NT2/D1 (cell line): ENCODE measurements around the gene TSPAN16.
"Not testable (repeated sequence)": the region's sequence is repeated elsewhere in the genome, so short reads cannot be mapped to it uniquely, and the experiment has no call there.

Experiments
- DNase-seq: peaks from one replicate; pipeline ENCODE4 v3.0.0-alpha.2; 2011; ENCODE audit warnings: low read depth, low spot score
- H3K27me3 ChIP-seq: 2 replicates; pipeline ENCODE4 v1.6.0; 2011; ENCODE audit warnings: mild to moderate bottlenecking; ENCODE audit not compliant: insufficient read length, insufficient read depth
- H3K36me3 ChIP-seq: 2 replicates; pipeline ENCODE4 v1.6.1; 2011; ENCODE audit warnings: mild to moderate bottlenecking, low read length, mixed read lengths; ENCODE audit not compliant: insufficient read depth, insufficient read length
- H3K4me1 ChIP-seq: 2 replicates; pipeline ENCODE4 v1.5.1; 2011; ENCODE audit not compliant: insufficient read depth, insufficient read length
- H3K4me3 ChIP-seq: 2 replicates; pipeline ENCODE4 v1.5.1; 2011; ENCODE audit warnings: low read depth; ENCODE audit not compliant: insufficient read length
- H3K9ac ChIP-seq: 2 replicates; pipeline ENCODE4 v1.6.0; 2011; ENCODE audit warnings: low read depth; ENCODE audit not compliant: insufficient read length
- H3K9me3 ChIP-seq: 2 replicates; pipeline ENCODE4 v1.5.1; 2011; ENCODE audit warnings: mild to moderate bottlenecking, low read length; ENCODE audit not compliant: insufficient read depth
- SUZ12 ChIP-seq: IDR thresholded peaks from 2 replicates; pipeline ENCODE4 v1.6.1; 2011; ENCODE audit not compliant: insufficient read length, insufficient read depth; ENCODE audit errors: extremely low read depth
- YY1 ChIP-seq: IDR thresholded peaks from 2 replicates; pipeline ENCODE4 v1.6.1; 2011; ENCODE audit not compliant: insufficient read length, insufficient read depth
- ZNF274 ChIP-seq: IDR thresholded peaks from 2 replicates; pipeline ENCODE4 v1.6.1; 2011; ENCODE audit warnings: mild to moderate bottlenecking, low read depth, low read length

TSPAN16 gene

DNA sequence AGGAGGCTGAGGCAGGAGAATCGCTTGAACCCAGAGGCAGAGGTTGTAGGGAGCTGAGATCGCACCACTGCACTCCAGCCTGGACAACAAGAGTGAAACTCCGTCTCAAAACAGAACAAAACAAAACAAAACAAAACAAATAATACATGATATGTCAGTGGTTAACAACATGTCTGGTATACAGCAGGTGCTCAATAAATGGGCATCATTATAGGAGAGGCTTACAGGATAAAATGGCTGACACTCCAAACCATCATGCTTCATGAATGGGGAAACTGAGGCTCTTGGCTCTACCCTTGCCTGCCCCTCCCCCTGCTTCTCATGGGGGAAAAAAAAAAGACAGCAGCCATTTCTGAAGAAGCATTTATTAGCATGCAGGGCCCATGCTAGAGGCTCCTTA is 46.5 kb downstream of the TSPAN16 start:
- no peak overlapping the region for H3K4me3 ChIP-seq
- H3K27me3 ChIP-seq, result no peaks in the 10 kb centered on the region
- TF ChIP-seq ZNF274 (no peak), YY1 (no peak), SUZ12 (no peak)
- H3K9ac ChIP-seq, result no peak overlapping the region
- DNase-seq, result no peak
- peaks cover 6% of the 10 kb centered on the region; the same call in 1 of the 2 replicates for H3K9me3 ChIP-seq
- H3K4me1 ChIP-seq, result peaks cover 6% of the 10 kb centered on the region
- H3K36me3 ChIP-seq, result peaks cover 12% of the 10 kb centered on the region

DNA sequence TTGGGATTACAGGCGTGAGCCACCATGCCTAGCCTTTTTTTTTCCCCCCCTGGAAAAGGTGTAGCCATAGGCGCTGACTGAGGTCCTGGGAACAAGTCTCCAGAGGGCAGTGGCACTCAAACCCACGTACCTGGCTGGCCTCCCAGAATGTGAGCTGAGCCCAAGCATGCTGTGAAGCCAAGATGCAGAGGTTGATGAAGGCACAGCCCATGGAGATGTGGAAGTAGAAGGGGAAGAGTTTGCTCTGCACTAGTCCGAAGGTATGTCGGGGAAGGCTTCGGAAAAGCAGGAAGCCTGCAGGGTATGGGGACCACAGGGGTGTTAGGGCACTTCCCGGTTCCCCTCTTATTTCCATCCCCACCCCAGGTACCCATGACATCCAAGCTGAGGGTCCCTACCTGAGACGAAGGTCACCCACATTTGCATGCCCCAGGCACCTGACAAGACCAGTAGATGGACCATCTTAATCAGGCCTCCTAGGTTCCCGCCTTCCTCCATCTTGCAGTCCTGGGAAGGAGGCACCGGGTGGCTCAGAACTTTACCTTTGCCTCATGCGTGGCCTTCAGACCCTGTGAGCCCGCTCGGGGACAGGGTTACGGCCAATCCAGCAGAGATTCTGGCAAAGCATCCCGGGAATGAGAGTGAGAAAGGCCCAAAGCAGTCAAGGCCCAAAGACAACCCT is 49.3 kb downstream of the TSPAN16 start:
- Histone ChIP-seq H3K27me3 (no peaks in the 10 kb centered on the region), H3K9ac (peak overlapping the region; percentile 94), H3K4me1 (peaks cover 6% of the 10 kb centered on the region), H3K9me3 (peaks cover 18% of the 10 kb centered on the region; the same call in 1 of the 2 replicates), H3K36me3 (peaks cover 12% of the 10 kb centered on the region), H3K4me3 (peak overlapping the region; percentile 94)
- TF ChIP-seq YY1, result no peak
- TF ChIP-seq SUZ12, result no peak
- TF ChIP-seq ZNF274, result no peak
- no peak for DNase-seq

DNA sequence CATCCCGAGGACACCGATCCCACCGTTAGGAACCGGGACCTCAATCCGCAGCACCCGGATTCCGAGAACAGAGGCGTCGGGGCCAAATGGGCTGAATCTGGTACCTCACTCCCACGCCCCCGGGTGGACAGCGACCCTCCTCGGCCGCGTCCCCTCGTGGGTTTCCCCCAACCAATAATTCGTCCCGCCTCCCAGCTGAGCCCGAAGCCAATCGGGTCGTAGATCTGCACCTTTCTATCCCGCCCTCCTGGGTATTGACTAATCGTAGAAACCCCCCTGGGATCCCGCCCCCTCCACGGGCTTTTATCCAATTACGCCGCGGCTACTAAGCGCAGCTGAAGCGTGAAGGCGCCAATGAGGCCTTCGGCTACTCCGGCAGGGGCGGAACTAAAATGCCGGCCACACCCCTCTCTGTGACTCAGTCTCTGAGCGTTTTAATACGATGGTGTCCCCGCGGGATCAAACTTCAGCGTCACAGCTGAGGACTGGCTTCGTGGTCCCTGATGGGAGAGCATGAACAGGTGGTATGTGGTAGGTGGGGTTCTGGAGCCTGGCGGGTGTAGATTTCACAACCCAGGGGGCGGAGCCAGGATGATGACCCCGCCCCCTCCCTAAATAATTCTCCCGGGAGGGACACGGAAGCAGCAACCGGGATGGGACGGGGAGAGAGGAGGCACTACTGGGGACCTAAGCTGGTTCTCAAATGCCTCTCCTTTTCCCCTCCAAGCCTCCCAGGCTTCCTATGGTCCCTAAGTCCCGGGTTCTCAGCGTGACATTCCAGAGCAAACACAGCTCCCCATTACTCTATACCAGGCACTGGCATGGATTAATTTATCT is 50.4 kb downstream of the TSPAN16 start, which contains the start of the genes CCDC159 and TMEM205:
TSS of gene CCDC159 (plus strand) at position 416 of the 837 bp plus-strand sequence. CDS start at position 504, 88 bp downstream.
TSS of gene TMEM205 (minus strand) at position 165 of the 837 bp plus-strand sequence. CDS start 649 bp downstream, outside the sequence.
- Histone ChIP-seq H3K9me3 (peaks cover 16% of the 10 kb centered on the region; the same call in 1 of the 2 replicates), H3K4me3 (peak within 1 kb of the TSS; percentile 94), H3K36me3 (peaks cover 9% of the 10 kb centered on the region), H3K4me1 (peaks cover 6% of the 10 kb centered on the region), H3K27me3 (no peaks in the 10 kb centered on the region), H3K9ac (peak within 1 kb of the TSS; percentile 94)
- DNase-seq, result peak; percentile 98
- TF ChIP-seq YY1 (no peak), ZNF274 (no peak), SUZ12 (no peak)

- Histone ChIP-seq H3K9me3 (peaks cover 12% of the 10 kb centered on the region; the same call in 1 of the 2 replicates), H3K4me1 (peaks cover 9% of the 10 kb centered on the region), H3K27me3 (no peaks in the 10 kb centered on the region), H3K9ac (no peak overlapping the region), H3K36me3 (peaks cover 3% of the 10 kb centered on the region), H3K4me3 (no peak overlapping the region)
- no peak for TF ChIP-seq ZNF274
- TF ChIP-seq SUZ12, result no peak
- no peak for TF ChIP-seq YY1
- no peak for DNase-seq
Measured at GRCh38 chr19:11347546-11348039, 51.6 kb downstream of the TSPAN16 start.

DNA sequence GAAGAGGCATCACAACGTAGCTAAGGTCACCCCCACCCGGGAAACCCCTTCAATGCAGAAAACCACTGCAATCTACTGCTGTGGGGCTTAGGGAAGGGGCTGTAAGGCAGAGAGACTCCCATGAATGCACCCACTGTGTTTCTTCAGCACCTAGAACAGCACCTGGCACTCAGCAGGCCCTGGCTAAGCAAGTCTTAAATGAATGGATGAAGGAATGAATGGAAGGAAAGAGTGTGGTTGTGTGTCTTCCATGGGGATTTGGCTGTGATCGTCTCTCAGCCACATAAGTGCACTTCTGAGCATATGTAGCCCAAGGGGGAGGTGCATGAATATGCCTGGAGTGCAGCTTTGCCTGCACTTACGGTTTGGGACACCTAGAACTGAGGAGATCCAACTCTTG is 53.2 kb downstream of the TSPAN16 start:
- H3K4me1 ChIP-seq, result peaks cover 9% of the 10 kb centered on the region
- peaks cover 12% of the 10 kb centered on the region; the same call in 1 of the 2 replicates for H3K9me3 ChIP-seq
- no peak overlapping the region for H3K4me3 ChIP-seq
- no peak for DNase-seq
- H3K9ac ChIP-seq, result no peak overlapping the region
- no peaks in the 10 kb centered on the region for H3K36me3 ChIP-seq
- H3K27me3 ChIP-seq, result no peaks in the 10 kb centered on the region
- no peak for TF ChIP-seq SUZ12
- TF ChIP-seq YY1, result no peak
- no peak for TF ChIP-seq ZNF274

DNA sequence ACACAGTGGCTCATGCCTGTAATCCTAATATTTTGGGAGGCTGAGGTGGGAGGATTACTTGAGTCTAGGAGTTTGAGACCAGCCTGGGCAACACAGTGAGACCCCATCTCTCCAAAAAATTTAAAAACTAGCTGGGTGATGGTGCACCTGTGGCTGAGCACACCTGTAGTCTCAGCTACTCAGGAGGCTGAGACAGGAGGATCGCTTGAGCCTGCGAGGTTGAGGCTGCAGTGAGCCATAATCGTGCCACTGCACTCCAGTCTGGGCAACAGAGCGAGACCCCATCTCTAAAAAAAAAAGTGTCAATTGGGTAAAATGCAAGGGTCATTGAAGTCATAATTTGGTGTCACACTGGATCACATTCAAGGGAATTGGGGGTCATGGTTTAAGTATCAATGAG is 58.1 kb downstream of the TSPAN16 start:
- H3K9me3 ChIP-seq, DNase-seq, H3K9ac ChIP-seq, H3K4me3 ChIP-seq, H3K36me3 ChIP-seq: not testable (repeated sequence)
- Histone ChIP-seq H3K27me3 (peaks cover 10% of the 10 kb centered on the region), H3K4me1 (peaks cover 12% of the 10 kb centered on the region)
